Smooth muscle cell (in vitro differentiated cells): ENCODE measurements around the gene GBF1. TPM values are rescaled to one million over a fixed set of nuclear protein-coding genes. Genes with fewer than 3 reads are reported as not detected.

ENCODE experiments used
- polyA plus RNA-seq: library from polyadenylated mRNA; unstranded; fragments of >200 nt; fragmentation: Nextera tagmentation; extraction: Ambion mirVana; gene quantifications from 2 replicates; pipeline ENCODE4 v1.2.1, GENCODE V29; 2016
- total RNA-seq: library from RNA; depleted of rRNA; stranded (reverse); fragments of >200 nt; gene quantifications from 2 replicates; pipeline ENCODE4 v1.2.3, GENCODE V29; 2014

The GBF1 gene
- total and polyA plus RNA-seq, 2 experiments from 2014 or later = 52.8 to 56.4 TPM

Other genes starting within 250 kb of the GBF1 start
- gene ARMH3, start 189.4 kb upstream of the GBF1 start, total RNA-seq = 6.5 and 7.6 TPM in 2 replicates
- 10.8 and 12.4 TPM in 2 replicates for gene ARMH3, start 189.4 kb upstream of the GBF1 start, polyA plus RNA-seq
- gene HPS6, start 180.2 kb upstream of the GBF1 start, total RNA-seq = 11.9 and 13.8 TPM in 2 replicates
- gene HPS6, start 180.2 kb upstream of the GBF1 start, polyA plus RNA-seq = 14.3 and 15.6 TPM in 2 replicates
- gene LDB1, start 125.2 kb upstream of the GBF1 start, total RNA-seq = 52.5 and 56.3 TPM in 2 replicates
- 34.4 and 42.9 TPM in 2 replicates for gene LDB1, start 125.2 kb upstream of the GBF1 start, polyA plus RNA-seq
- 22.2 and 38.1 TPM in 2 replicates for gene PPRC1, start 112.5 kb upstream of the GBF1 start, total RNA-seq
- gene PPRC1, start 112.5 kb upstream of the GBF1 start, polyA plus RNA-seq = 36.0 and 39.0 TPM in 2 replicates
- gene NOLC1, start 93.1 kb upstream of the GBF1 start, total RNA-seq = 41.2 and 50.5 TPM in 2 replicates
- gene NOLC1, start 93.1 kb upstream of the GBF1 start, polyA plus RNA-seq = 44.4 and 46.6 TPM in 2 replicates
- gene ELOVL3, start 19.2 kb upstream of the GBF1 start, total RNA-seq = 0.63 and 1.5 TPM in 2 replicates
- gene ELOVL3, start 19.2 kb upstream of the GBF1 start, polyA plus RNA-seq = 1.1 and 1.2 TPM in 2 replicates
- not detected in 2 replicates for gene PITX3, start 4.0 kb upstream of the GBF1 start, total RNA-seq
- 2.0 TPM in 2 replicates for gene PITX3, start 4.0 kb upstream of the GBF1 start, polyA plus RNA-seq
- gene NFKB2, start 150.2 kb downstream of the GBF1 start, total RNA-seq = 32.6 and 35.9 TPM in 2 replicates
- gene NFKB2, start 150.2 kb downstream of the GBF1 start, polyA plus RNA-seq = 38.1 and 44.3 TPM in 2 replicates
- gene PSD, start 173.3 kb downstream of the GBF1 start, total RNA-seq = 4.1 and 29.1 TPM in 2 replicates
- 31.6 and 33.5 TPM in 2 replicates for gene PSD, start 173.3 kb downstream of the GBF1 start, polyA plus RNA-seq
- 8.2 and 14.1 TPM in 2 replicates for gene FBXL15, start 175.3 kb downstream of the GBF1 start, total RNA-seq
- 27.9 and 29.0 TPM in 2 replicates for gene FBXL15, start 175.3 kb downstream of the GBF1 start, polyA plus RNA-seq
- 24.7 and 40.9 TPM in 2 replicates for gene CUEDC2, start 187.0 kb downstream of the GBF1 start, total RNA-seq
- 111 and 112 TPM in 2 replicates for gene CUEDC2, start 187.0 kb downstream of the GBF1 start, polyA plus RNA-seq
- 0.09 TPM in 1 of 2 replicates, not detected in the other for gene C10orf95, start 206.0 kb downstream of the GBF1 start, total RNA-seq
- gene C10orf95, start 206.0 kb downstream of the GBF1 start, polyA plus RNA-seq = 0.62 and 0.80 TPM in 2 replicates